IMR-90 (cell line): ENCODE results near the gene KBTBD12. TPM values are rescaled to one million over a fixed set of nuclear protein-coding genes. Genes with fewer than 3 reads are reported as not detected.

Experiments
- ATAC-seq: fragments of 200-7000 bp; cut with Tn5 transposase; 2 replicates; pipeline ENCODE4 v1.9.1; 2020; ENCODE audit warnings: low read depth, mild to moderate bottlenecking, moderate library complexity
- BruUV-seq: library from RNA; stranded (reverse); fragments of 400-500 nt; replicated peaks from 2 replicates; lab custom pipeline; 2021; lab: Mats Ljungman, UMichigan
- CTCF ChIA-PET: fragments of 300-600 bp; formaldehyde crosslinking; extraction: SDS; loops from one replicate; lab custom pipeline; 2021; ENCODE audit warnings: antibody characterized with exemption; lab: Yijun Ruan, JAX
- POLR2A ChIA-PET: fragments of 300-600 bp; sonication (Branson Sonifier 250); formaldehyde crosslinking; loops from one replicate; lab custom pipeline; 2022; ENCODE audit warnings: antibody characterized with exemption; ENCODE audit not compliant: unreplicated experiment; lab: Charles Lee
- DNase-seq: peaks from one replicate; pipeline ENCODE4 v3.0.0; 2013
- H2AFZ ChIP-seq: replicated peaks from 2 replicates; pipeline ENCODE3; 2013; ENCODE audit warnings: low read length, mild to moderate bottlenecking; ENCODE audit not compliant: poor library complexity
- H2AK5ac ChIP-seq: 2 replicates; pipeline ENCODE4 v1.6.1; 2013; ENCODE audit warnings: low read depth, low read length, inconsistent platforms
- H2AK9ac ChIP-seq: replicated peaks from 2 replicates; pipeline ENCODE3; 2013; ENCODE audit warnings: mild to moderate bottlenecking, low read depth, low read length, moderate library complexity; ENCODE audit not compliant: poor library complexity
- H2BK120ac ChIP-seq: 2 replicates; pipeline ENCODE4 v1.6.1; 2013; ENCODE audit warnings: low read depth, low read length, inconsistent platforms
- H2BK15ac ChIP-seq: 3 replicates; pipeline ENCODE4 v1.6.1; 2013; ENCODE audit warnings: low read depth, low read length, inconsistent platforms
- H2BK20ac ChIP-seq: 2 replicates; pipeline ENCODE4 v1.6.1; 2013; ENCODE audit warnings: low read depth, mild to moderate bottlenecking, inconsistent platforms, low read length, moderate library complexity
- H2BK5ac ChIP-seq: 2 replicates; pipeline ENCODE4 v1.6.1; 2013; ENCODE audit warnings: mild to moderate bottlenecking, low read depth, low read length, inconsistent platforms; ENCODE audit not compliant: poor library complexity, severe bottlenecking
- H3K14ac ChIP-seq: replicated peaks from 2 replicates; pipeline ENCODE4 v1.6.1; 2013; ENCODE audit warnings: low read depth, low read length, inconsistent platforms
- H3K18ac ChIP-seq: 2 replicates; pipeline ENCODE4 v1.6.1; 2013; ENCODE audit warnings: low read depth, low read length, control low read depth
- H3K23ac ChIP-seq: 2 replicates; pipeline ENCODE4 v1.6.1; 2013; ENCODE audit warnings: low read depth, low read length, inconsistent platforms
- H3K27ac ChIP-seq: 2 replicates; pipeline ENCODE4 v1.5.1; 2013; ENCODE audit warnings: mild to moderate bottlenecking, control low read depth, low read length; ENCODE audit not compliant: insufficient read depth
- H3K27me3 ChIP-seq: 2 replicates; pipeline ENCODE4 v1.6.1; 2013; ENCODE audit warnings: low read length; ENCODE audit not compliant: control insufficient read depth, insufficient read depth
- H3K36me3 ChIP-seq: 2 replicates; pipeline ENCODE4 v1.6.1; 2013; ENCODE audit warnings: low read length, mixed read lengths; ENCODE audit not compliant: control insufficient read depth, insufficient read depth
- H3K4ac ChIP-seq: 2 replicates; pipeline ENCODE4 v1.6.1; 2013; ENCODE audit warnings: low read depth, low read length, inconsistent platforms
- H3K4me1 ChIP-seq: 2 replicates; pipeline ENCODE4 v1.6.1; 2013; ENCODE audit warnings: low read length, mixed read lengths; ENCODE audit not compliant: control insufficient read depth, insufficient read depth
- H3K4me2 ChIP-seq: 2 replicates; pipeline ENCODE4 v1.6.1; 2013; ENCODE audit warnings: low read depth, mild to moderate bottlenecking, control low read depth, low read length, moderate library complexity
- H3K4me3 ChIP-seq: 2 replicates; pipeline ENCODE4 v1.5.1; 2013; ENCODE audit warnings: low read depth, mild to moderate bottlenecking, control low read depth, low read length, moderate library complexity; ENCODE audit not compliant: insufficient read depth
- H3K56ac ChIP-seq: 2 replicates; pipeline ENCODE4 v1.6.1; 2013; ENCODE audit warnings: low read length, inconsistent platforms; ENCODE audit not compliant: insufficient read depth; ENCODE audit errors: extremely low read depth
- H3K79me1 ChIP-seq, 2 experiments: 2 replicates each; pipeline ENCODE4 v1.6.1; 2013; ENCODE audit warnings: low read length in 2 of 2, inconsistent platforms in 1 of 2, low read depth in 1 of 2
- H3K9ac ChIP-seq: 2 replicates; pipeline ENCODE4 v1.6.1; 2013; ENCODE audit warnings: low read depth, low read length, control low read depth
- H3K9me1 ChIP-seq: 2 replicates; pipeline ENCODE4 v1.6.1; 2013; ENCODE audit warnings: low read length, inconsistent platforms; ENCODE audit not compliant: insufficient read depth
- H3K9me3 ChIP-seq: 2 replicates; pipeline ENCODE4 v1.6.1; 2013; ENCODE audit warnings: low read length; ENCODE audit not compliant: control insufficient read depth, insufficient read depth
- H4K20me1 ChIP-seq: 2 replicates; pipeline ENCODE4 v1.6.1; 2013; ENCODE audit warnings: low read length, inconsistent platforms; ENCODE audit not compliant: insufficient read depth
- H4K5ac ChIP-seq: 2 replicates; pipeline ENCODE4 v1.6.1; 2013; ENCODE audit warnings: mild to moderate bottlenecking, low read depth, low read length, control low read depth
- H4K8ac ChIP-seq, 2 experiments: 2 replicates each; pipeline ENCODE4 v1.6.1; 2013; ENCODE audit warnings: low read depth in 2 of 2, low read length in 2 of 2, control low read depth in 1 of 2, inconsistent platforms in 1 of 2
- H4K91ac ChIP-seq: 2 replicates; pipeline ENCODE4 v1.6.1; 2013; ENCODE audit warnings: low read depth, low read length, inconsistent platforms; ENCODE audit not compliant: insufficient read depth
- CEBPB ChIP-seq: IDR thresholded peaks from 2 replicates; pipeline ENCODE4 v1.6.1; 2012; ENCODE audit warnings: low read depth, low read length, improper control_type of control experiment
- CHD1 ChIP-seq: IDR thresholded peaks from 2 replicates; pipeline ENCODE4 v1.6.1; 2012; ENCODE audit warnings: low read depth, low read length, improper control_type of control experiment
- CTCF ChIP-seq: conservative IDR thresholded peaks from 2 replicates; pipeline ENCODE4 v1.5.1; 2012; ENCODE audit warnings: mild to moderate bottlenecking, low read depth, low read length, improper control_type of control experiment
- ELK1 ChIP-seq: fragments of 150-350 bp; IDR thresholded peaks from 2 replicates; pipeline ENCODE4 v1.6.1; 2016; ENCODE audit warnings: low read depth, mild to moderate bottlenecking, low read length, moderate library complexity, borderline replicate concordance
- FOS ChIP-seq: fragments of 150-350 bp; IDR thresholded peaks from 2 replicates; pipeline ENCODE4 v1.6.1; 2016; ENCODE audit warnings: low read depth, low read length
- MAFK ChIP-seq: IDR thresholded peaks from 2 replicates; pipeline ENCODE4 v1.6.1; 2012; ENCODE audit warnings: low read depth, low read length, improper control_type of control experiment
- MAZ ChIP-seq: IDR thresholded peaks from 2 replicates; pipeline ENCODE4 v1.6.1; 2012; ENCODE audit warnings: low read depth, mild to moderate bottlenecking, low read length, improper control_type of control experiment, moderate library complexity, borderline replicate concordance
- MXI1 ChIP-seq: IDR thresholded peaks from 2 replicates; pipeline ENCODE4 v1.6.1; 2012; ENCODE audit warnings: low read depth, mild to moderate bottlenecking, low read length, moderate library complexity, borderline replicate concordance
- NFE2L2 ChIP-seq: fragments of 150-350 bp; IDR thresholded peaks from 2 replicates; pipeline ENCODE4 v1.6.1; 2016; ENCODE audit warnings: low read depth, mild to moderate bottlenecking, low read length
- RFX5 ChIP-seq: IDR thresholded peaks from 2 replicates; pipeline ENCODE4 v1.8.0; 2012; ENCODE audit warnings: low read depth, mild to moderate bottlenecking, low read length, moderate library complexity
- USF2 ChIP-seq: fragments of 150-350 bp; IDR thresholded peaks from 2 replicates; pipeline ENCODE4 v1.6.1; 2017; ENCODE audit warnings: mild to moderate bottlenecking, antibody characterized with exemption, low read length, low read depth
- WGBS, 2 experiments: methylation state at CpG; one replicate each; pipeline versions ENCODE4 v1.1.5 to v1.1.7; 2013; ENCODE audit warnings: missing lambda C conversion rate in 2 of 2; ENCODE audit not compliant: insufficient read length in 1 of 2; ENCODE audit errors: extremely low coverage in 2 of 2; 5-methylcytosine and 5-hydroxymethylcytosine counted together
- dilution Hi-C: fragments of 300-500 bp; cut with HindIII; formaldehyde crosslinking; loops from one replicate; pipeline ENCODE4 v1.14.3; 2018; ENCODE audit warnings: low sequenced_read_pairs; ENCODE audit not compliant: unreplicated experiment
- in situ Hi-C: fragments of 300-500 bp; cut with MboI; formaldehyde crosslinking; loops from 3 replicates; pipeline ENCODE4 v1.14.3; 2019; ENCODE audit warnings: low sequenced_read_pairs, inconsistent platforms, mixed read lengths
- intact Hi-C: fragments of 100-400 bp; cut with micrococcal nuclease; formaldehyde crosslinking; loops from 2 replicates; pipeline ENCODE4 v1.10.0; 2022
- polyA plus RNA-seq, 3 experiments: library from polyadenylated mRNA; depleted of rRNA; stranded (reverse); fragments of >200 nt; gene quantifications; 2 replicates each; pipeline ENCODE4 v1.2.3, GENCODE V29; 2012; ENCODE audit warnings: low replicate concordance in 1 of 3
- total RNA-seq: library from RNA; depleted of rRNA; stranded (reverse); fragments of >200 nt; gene quantifications from 2 replicates; pipeline ENCODE4 v1.2.3, GENCODE V29; 2012

The KBTBD12 gene
- total and polyA plus RNA-seq, 2 of the 4 experiments (the other 2 are of a cell fraction), result not detected

GRCh38 chr3:127870156-127870555 lies 44.9 kb upstream of the KBTBD12 start:
- in situ Hi-C loops (no loop called here), dilution Hi-C loops (no loop called here), intact Hi-C loops (no loop called here)
- Histone ChIP-seq H3K27me3 (peaks cover 31% of the 10 kb centered on the region), H2BK15ac (no peak overlapping the region), H4K20me1 (no peaks in the 10 kb centered on the region), H3K14ac (no peak overlapping the region), H3K4me2 (no peak overlapping the region), H3K4me1 (no peaks in the 10 kb centered on the region), H2BK20ac (no peak overlapping the region), H3K4me3 (no peak overlapping the region), H3K9me1 (no peaks in the 10 kb centered on the region), H4K5ac (no peak overlapping the region), H2AK5ac (no peak overlapping the region), H3K56ac (no peak overlapping the region), H3K9ac (no peak overlapping the region), H3K36me3 (no peaks in the 10 kb centered on the region), H4K8ac (no peak overlapping the region), H3K23ac (no peak overlapping the region), H3K18ac (no peak overlapping the region), H3K27ac (no peak overlapping the region), H3K79me1 (no peaks in the 10 kb centered on the region), H3K4ac (no peak overlapping the region), H2BK5ac (no peak overlapping the region), H2AFZ (no peak overlapping the region), H4K91ac (no peak overlapping the region), H2AK9ac (no peak overlapping the region), H2BK120ac (no peak overlapping the region), H3K9me3 (no peaks in the 10 kb centered on the region)
- TF ChIP-seq USF2, result no peak
- no peak for TF ChIP-seq CTCF
- no peak for TF ChIP-seq NFE2L2
- no peak for TF ChIP-seq MAFK
- no peak for TF ChIP-seq MXI1
- TF ChIP-seq RFX5, result no peak
- no peak for TF ChIP-seq CEBPB
- no peak for TF ChIP-seq FOS
- no peak for TF ChIP-seq CHD1
- TF ChIP-seq MAZ, result no peak
- no peak for TF ChIP-seq ELK1
- ATAC-seq (no peak), DNase-seq (no peak)
- POLR2A ChIA-PET, result no interaction called here
- BruUV-seq, result no TSS peak
- no CpG with 5 or more reads among the region's 4 CpGs for WGBS, 2 experiments
- CTCF ChIA-PET, result no interaction called here
